ENCODE results near the gene FHAD1. TPM values are rescaled to one million over a fixed set of nuclear protein-coding genes. Genes with fewer than 3 reads are reported as not detected.

Gene FHAD1
- total RNA-seq, 1 donor from 2014 or later, result not detected

DNA sequence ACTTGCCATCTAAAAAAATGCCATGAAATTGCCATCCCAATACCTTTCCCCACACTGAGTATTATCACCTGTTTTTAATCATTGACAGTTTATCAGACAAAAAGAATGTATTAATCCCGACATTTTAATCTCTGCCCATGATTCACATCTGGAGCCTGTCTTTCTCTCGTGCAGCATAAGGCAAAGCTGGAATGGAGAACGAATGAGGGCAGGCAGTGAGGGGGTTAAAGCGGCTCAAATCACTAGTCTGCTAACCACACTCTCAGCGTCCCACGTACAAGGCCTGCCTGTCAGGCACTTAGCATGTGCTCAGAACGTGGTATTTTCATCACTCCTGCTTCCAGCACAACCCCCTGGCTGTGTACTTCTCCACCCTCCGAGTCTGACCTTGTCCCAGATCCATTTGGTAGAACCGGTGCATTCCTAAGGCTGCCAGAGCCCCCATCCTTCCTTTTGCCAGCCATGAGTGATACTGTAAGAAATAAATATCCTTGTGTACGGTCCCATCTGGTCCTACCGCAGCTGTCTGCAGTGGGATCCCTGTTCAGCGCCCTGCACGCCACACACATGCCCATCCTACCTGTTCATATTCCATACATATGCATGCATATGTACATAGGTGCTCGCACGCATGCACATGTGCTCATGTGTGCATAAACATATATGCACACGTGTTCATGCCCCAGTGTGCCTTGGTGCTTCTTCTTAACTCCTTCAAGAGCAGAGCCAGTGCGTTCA lies 34.6 kb upstream of the FHAD1 start:
- Mint-ChIP-seq H3K27ac (ENCODE audit: unreplicated experiment) (peak overlapping the region; percentile 36), H3K36me3 (ENCODE audit: unreplicated experiment) (no peaks in the 10 kb centered on the region), H3K9me3 (ENCODE audit: unreplicated experiment) (no peaks in the 10 kb centered on the region), H3K4me1 (ENCODE audit: unreplicated experiment) (peaks cover 34% of the 10 kb centered on the region), H3K27me3 (ENCODE audit: unreplicated experiment) (peaks cover under 1% of the 10 kb centered on the region), H3K4me3 (ENCODE audit: unreplicated experiment) (no peak overlapping the region)
- TF ChIP-seq, protein P1, sequence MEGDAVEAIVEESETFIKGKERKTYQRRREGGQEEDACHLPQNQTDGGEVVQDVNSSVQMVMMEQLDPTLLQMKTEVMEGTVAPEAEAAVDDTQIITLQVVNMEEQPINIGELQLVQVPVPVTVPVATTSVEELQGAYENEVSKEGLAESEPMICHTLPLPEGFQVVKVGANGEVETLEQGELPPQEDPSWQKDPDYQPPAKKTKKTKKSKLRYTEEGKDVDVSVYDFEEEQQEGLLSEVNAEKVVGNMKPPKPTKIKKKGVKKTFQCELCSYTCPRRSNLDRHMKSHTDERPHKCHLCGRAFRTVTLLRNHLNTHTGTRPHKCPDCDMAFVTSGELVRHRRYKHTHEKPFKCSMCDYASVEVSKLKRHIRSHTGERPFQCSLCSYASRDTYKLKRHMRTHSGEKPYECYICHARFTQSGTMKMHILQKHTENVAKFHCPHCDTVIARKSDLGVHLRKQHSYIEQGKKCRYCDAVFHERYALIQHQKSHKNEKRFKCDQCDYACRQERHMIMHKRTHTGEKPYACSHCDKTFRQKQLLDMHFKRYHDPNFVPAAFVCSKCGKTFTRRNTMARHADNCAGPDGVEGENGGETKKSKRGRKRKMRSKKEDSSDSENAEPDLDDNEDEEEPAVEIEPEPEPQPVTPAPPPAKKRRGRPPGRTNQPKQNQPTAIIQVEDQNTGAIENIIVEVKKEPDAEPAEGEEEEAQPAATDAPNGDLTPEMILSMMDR (IDR thresholded peaks at IDR 0.05), result no peak
- no peak for DNase-seq (ENCODE audit: extremely low spot score, unreplicated experiment)

DNA sequence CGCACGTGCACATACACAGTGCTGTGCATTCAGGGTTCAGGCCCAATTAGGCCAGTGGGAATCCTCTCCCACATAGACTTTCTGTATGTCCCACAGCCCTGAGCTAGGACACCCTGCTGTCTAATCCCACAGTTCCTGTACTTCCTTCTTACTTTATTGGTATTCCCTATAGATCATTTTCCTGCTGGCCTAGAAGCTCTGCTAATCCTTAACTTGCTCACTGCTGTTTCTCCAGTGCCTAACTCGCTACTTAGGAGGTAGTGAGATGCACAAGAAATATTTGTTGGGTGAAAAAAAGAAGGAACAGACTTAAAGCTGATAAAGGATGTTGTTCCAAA lies 34.1 kb upstream of the FHAD1 start:
- Mint-ChIP-seq H3K27me3 (ENCODE audit: unreplicated experiment) (no peaks in the 10 kb centered on the region), H3K4me3 (ENCODE audit: unreplicated experiment) (no peak overlapping the region), H3K4me1 (ENCODE audit: unreplicated experiment) (peaks cover 33% of the 10 kb centered on the region), H3K27ac (ENCODE audit: unreplicated experiment) (peak overlapping the region; percentile 36), H3K36me3 (ENCODE audit: unreplicated experiment) (no peaks in the 10 kb centered on the region), H3K9me3 (ENCODE audit: unreplicated experiment) (no peaks in the 10 kb centered on the region)
- TF ChIP-seq, protein P1 (IDR thresholded peaks at IDR 0.05), result no peak
- DNase-seq (ENCODE audit: extremely low spot score, unreplicated experiment), result no peak

DNA sequence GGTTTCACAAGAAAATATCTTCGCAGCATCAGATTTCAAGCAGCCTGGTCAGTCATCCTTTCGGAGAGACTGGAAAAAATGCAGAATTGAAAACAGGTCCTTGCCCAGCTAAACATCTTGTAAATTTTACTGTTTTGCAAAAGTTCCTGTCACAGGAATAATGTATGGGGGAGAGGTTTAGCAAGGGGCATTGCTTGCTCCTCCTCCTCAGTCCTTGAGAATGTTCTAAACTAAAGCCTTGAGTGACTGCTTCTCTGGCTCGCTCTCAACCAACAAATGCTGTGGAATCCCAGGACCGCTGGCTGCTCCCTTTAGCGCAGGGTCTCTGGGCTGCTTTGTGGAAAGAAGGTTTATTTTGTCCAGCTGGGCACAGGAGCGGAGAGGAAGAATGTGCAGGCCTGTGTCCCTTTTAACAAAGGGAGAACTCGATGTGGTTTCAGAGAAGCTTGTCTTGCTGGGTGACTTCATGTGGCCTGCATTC lies 33.6 kb upstream of the FHAD1 start:
- H3K4me1 Mint-ChIP-seq (ENCODE audit: unreplicated experiment), result peaks cover 33% of the 10 kb centered on the region
- no peaks in the 10 kb centered on the region for H3K36me3 Mint-ChIP-seq (ENCODE audit: unreplicated experiment)
- H3K27me3 Mint-ChIP-seq (ENCODE audit: unreplicated experiment), result no peaks in the 10 kb centered on the region
- no peak overlapping the region for H3K4me3 Mint-ChIP-seq (ENCODE audit: unreplicated experiment)
- H3K9me3 Mint-ChIP-seq (ENCODE audit: unreplicated experiment), result no peaks in the 10 kb centered on the region
- no peak for DNase-seq (ENCODE audit: extremely low spot score, unreplicated experiment)
- TF ChIP-seq, protein P1 (IDR thresholded peaks at IDR 0.05), result no peak
- H3K27ac Mint-ChIP-seq (ENCODE audit: unreplicated experiment), result peak overlapping the region; percentile 36

DNA sequence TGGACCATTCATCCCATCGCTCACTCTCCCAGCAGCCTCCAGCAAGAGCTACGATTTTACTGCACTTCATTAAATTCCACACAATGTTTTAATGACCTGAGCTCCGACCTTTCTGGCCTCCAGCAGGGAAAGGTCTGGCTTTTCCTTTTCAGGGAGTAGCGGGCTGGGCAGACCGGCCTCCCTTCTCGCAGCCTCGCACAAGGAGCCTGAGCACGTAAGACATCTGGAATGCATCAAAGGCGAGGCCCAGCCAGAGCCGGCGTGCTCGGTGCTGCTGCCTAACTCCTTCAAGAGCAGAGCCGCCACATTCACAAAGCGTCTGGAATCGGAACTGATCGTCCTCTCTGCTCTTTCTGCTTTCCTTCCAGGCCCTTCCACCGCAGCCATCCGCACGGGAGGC lies 32.5 kb upstream of the FHAD1 start:
- DNase-seq (ENCODE audit: extremely low spot score, unreplicated experiment), result no peak
- H3K4me3 Mint-ChIP-seq (ENCODE audit: unreplicated experiment), result peak overlapping the region; percentile 32
- no peaks in the 10 kb centered on the region for H3K36me3 Mint-ChIP-seq (ENCODE audit: unreplicated experiment)
- peaks cover 33% of the 10 kb centered on the region for H3K4me1 Mint-ChIP-seq (ENCODE audit: unreplicated experiment)
- TF ChIP-seq, protein P1 (IDR thresholded peaks at IDR 0.05), result no peak
- peak overlapping the region; percentile 85 for H3K27ac Mint-ChIP-seq (ENCODE audit: unreplicated experiment)
- no peaks in the 10 kb centered on the region for H3K27me3 Mint-ChIP-seq (ENCODE audit: unreplicated experiment)
- no peaks in the 10 kb centered on the region for H3K9me3 Mint-ChIP-seq (ENCODE audit: unreplicated experiment)

DNA sequence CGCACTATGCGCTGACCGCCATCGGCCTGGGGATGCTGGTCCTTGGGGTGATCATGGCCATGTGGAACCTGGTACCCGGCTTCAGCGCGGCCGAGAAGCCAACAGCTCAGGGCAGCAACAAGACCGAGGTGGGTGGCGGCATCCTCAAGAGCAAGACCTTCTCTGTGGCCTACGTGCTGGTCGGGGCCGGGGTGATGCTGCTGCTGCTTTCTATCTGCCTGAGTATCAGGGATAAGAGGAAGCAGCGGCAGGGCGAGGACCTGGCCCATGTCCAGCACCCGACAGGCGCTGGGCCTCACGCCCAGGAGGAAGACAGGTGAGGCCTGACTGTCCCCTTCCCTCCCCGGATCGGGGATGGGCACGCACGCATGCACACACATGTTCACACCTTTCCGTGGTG lies 31.9 kb upstream of the FHAD1 start:
- no peaks in the 10 kb centered on the region for H3K9me3 Mint-ChIP-seq (ENCODE audit: unreplicated experiment)
- H3K4me3 Mint-ChIP-seq (ENCODE audit: unreplicated experiment), result no peak overlapping the region
- H3K36me3 Mint-ChIP-seq (ENCODE audit: unreplicated experiment), result no peaks in the 10 kb centered on the region
- H3K4me1 Mint-ChIP-seq (ENCODE audit: unreplicated experiment), result peaks cover 33% of the 10 kb centered on the region
- H3K27me3 Mint-ChIP-seq (ENCODE audit: unreplicated experiment), result no peaks in the 10 kb centered on the region
- H3K27ac Mint-ChIP-seq (ENCODE audit: unreplicated experiment), result no peak overlapping the region
- TF ChIP-seq, protein P1 (IDR thresholded peaks at IDR 0.05), result no peak
- DNase-seq (ENCODE audit: extremely low spot score, unreplicated experiment), result no peak
